ENCODE data around the gene SYMPK.

The SYMPK gene

GRCh38 chr19:45866400-45867176 is 3.6 kb upstream of the SYMPK start:
- DNase-seq: no peak

- no peak for DNase-seq
Measured at GRCh38 chr19:45865269-45865948, 2.5 kb upstream of the SYMPK start.

GRCh38 chr19:45864629-45865082 is 1.7 kb upstream of the SYMPK start:
- DNase-seq: no peak

- DNase-seq: peak; percentile 16
Measured at GRCh38 chr19:45863840-45864628, 1.1 kb upstream of the SYMPK start, which contains the start of gene FOXA3. Gene FOXA3 (plus strand): TSS chr19:45864326. CDS start chr19:45864457, 131 bp downstream.

- DNase-seq: no peak
Measured at GRCh38 chr19:45863335-45863839, 440 bp upstream of the SYMPK start.

- no peak for DNase-seq
Measured at GRCh38 chr19:45862271-45862563, 730 bp downstream of the SYMPK start.

- no peak for DNase-seq
Measured at GRCh38 chr19:45860359-45861259, 2.3 kb downstream of the SYMPK start.

- no peak for DNase-seq
Measured at GRCh38 chr19:45854167-45854778, 8.7 kb downstream of the SYMPK start.

GRCh38 chr19:45852983-45853382 is 10.0 kb downstream of the SYMPK start:
- peak; percentile 14 for DNase-seq

GRCh38 chr19:45852145-45852750 is 10.7 kb downstream of the SYMPK start:
- DNase-seq: no peak

- DNase-seq: no peak
Measured at GRCh38 chr19:45848922-45849321, 14.0 kb downstream of the SYMPK start.

GRCh38 chr19:45847663-45848062 is 15.3 kb downstream of the SYMPK start:
- peak; percentile 1 for DNase-seq

- no peak for DNase-seq
Measured at GRCh38 chr19:45842198-45842597, 20.7 kb downstream of the SYMPK start.

- DNase-seq: no peak
Measured at GRCh38 chr19:45834970-45835369, 28.0 kb downstream of the SYMPK start.

GRCh38 chr19:45828945-45829344 is 34.0 kb downstream of the SYMPK start:
- no peak for DNase-seq

- DNase-seq: no peak
Measured at GRCh38 chr19:45828523-45828922, 34.4 kb downstream of the SYMPK start.

- DNase-seq: no peak
Measured at GRCh38 chr19:45827459-45828093, 35.4 kb downstream of the SYMPK start.

- no peak for DNase-seq
Measured at GRCh38 chr19:45826934-45827333, 36.0 kb downstream of the SYMPK start.

- DNase-seq: no peak
Measured at GRCh38 chr19:45825917-45826893, 36.7 kb downstream of the SYMPK start.

GRCh38 chr19:45825263-45825605 is 37.7 kb downstream of the SYMPK start:
- DNase-seq: no peak

Data from NCI-H345 (cell line).